ENCODE results near the gene TMEM17. TPM values are rescaled to one million over a fixed set of nuclear protein-coding genes. Genes with fewer than 3 reads are reported as not detected.

TMEM17 gene
- total RNA-seq, 1 experiment from 2014 or later, result 3.2 TPM

GRCh38 chr2:62501794-62502500 is 4.0 kb downstream of the TMEM17 start:
- H3K27ac ChIP-seq (ENCODE audit: low read depth, low read length), result no peak overlapping the region
- H3K27me3 ChIP-seq (ENCODE audit: insufficient read depth, low read length), result no peaks in the 10 kb centered on the region
- H2AFZ ChIP-seq (ENCODE audit: low read depth, low read length, poor library complexity, severe bottlenecking), result peak overlapping the region; percentile 88
- ChIA-PET POLR2A (no interaction called here), RAD21 (ENCODE audit: low non-redundant PET in 1 of 2, low total read pairs in 2 of 2, uncharacterized antibody in 2 of 2, unreplicated experiment in 2 of 2) (no interaction called here), CTCF (no interaction called here)
- TF ChIP-seq JUND (IDR thresholded peaks at IDR 0.05) (no peak), POLR2AphosphoS5 (IDR thresholded peaks at IDR 0.05; ENCODE audit: low read depth, low read length) (no peak), CBX3 (IDR thresholded peaks at IDR 0.05; ENCODE audit: low read depth) (0 out of 2 replicates have a peak, but pooled peaks have one; percentile 15), ZNF274 (IDR thresholded peaks at IDR 0.05; ENCODE audit: low read depth, low read length) (no peak)
- H3K4me3 ChIP-seq (replicated peaks in 1 of 2; ENCODE audit: low read depth in 1 of 2, low read length in 2 of 2), result no peak overlapping the region
- H3K79me2 ChIP-seq (ENCODE audit: insufficient read depth, low read length), result no peaks in the 10 kb centered on the region
- H3K9me3 ChIP-seq (ENCODE audit: control insufficient read depth in 1 of 2, insufficient read depth in 1 of 2, low read depth in 1 of 2, low read length in 2 of 2), result no peaks in the 10 kb centered on the region
- intact Hi-C loops (cut with micrococcal nuclease), result no loop called here
- H3K9ac ChIP-seq (ENCODE audit: low read length), result peak overlapping the region; percentile 9; the same call in 1 of the 2 replicates
- H3K9me2 ChIP-seq (ENCODE audit: insufficient read depth), result no peaks in the 10 kb centered on the region
- peaks cover 0 to 5% of the 10 kb centered on the region in 2 experiments; a peak in 2 of 4 replicates for H3K36me3 ChIP-seq (ENCODE audit: control insufficient read depth in 1 of 2, insufficient read depth in 2 of 2, low read length in 2 of 2)
- ATAC-seq (no peak), DNase-seq (ENCODE audit: low read depth, low spot score) (no peak)
- no peaks in the 10 kb centered on the region for H4K20me1 ChIP-seq (ENCODE audit: insufficient read depth)
- no TSS peak for BruUV-seq (replicated peaks)
- H3K4me1 ChIP-seq (ENCODE audit: control insufficient read depth in 1 of 2, insufficient read depth in 2 of 2, low read length in 2 of 2), result peaks cover 3 to 35% of the 10 kb centered on the region in 2 experiments; a peak in 3 of 4 replicates
- H3K4me2 ChIP-seq (ENCODE audit: low read length), result peak overlapping the region; percentile 27

GRCh38 chr2:62501069-62501468 is 4.9 kb downstream of the TMEM17 start:
- Histone ChIP-seq H3K4me1 (ENCODE audit: control insufficient read depth in 1 of 2, insufficient read depth in 2 of 2, low read length in 2 of 2) (peaks cover 0 to 29% of the 10 kb centered on the region in 2 experiments; a peak in 3 of 4 replicates), H3K36me3 (ENCODE audit: control insufficient read depth in 1 of 2, insufficient read depth in 2 of 2, low read length in 2 of 2) (peaks cover 0 to 5% of the 10 kb centered on the region in 2 experiments; a peak in 2 of 4 replicates), H3K9ac (ENCODE audit: low read length) (no peak overlapping the region), H4K20me1 (ENCODE audit: insufficient read depth) (no peaks in the 10 kb centered on the region), H2AFZ (ENCODE audit: low read depth, low read length, poor library complexity, severe bottlenecking) (peak overlapping the region; percentile 5), H3K4me3 (replicated peaks in 1 of 2; ENCODE audit: low read depth in 1 of 2, low read length in 2 of 2) (no peak overlapping the region), H3K79me2 (ENCODE audit: insufficient read depth, low read length) (no peaks in the 10 kb centered on the region), H3K9me2 (ENCODE audit: insufficient read depth) (no peaks in the 10 kb centered on the region), H3K9me3 (ENCODE audit: control insufficient read depth in 1 of 2, insufficient read depth in 1 of 2, low read depth in 1 of 2, low read length in 2 of 2) (no peaks in the 10 kb centered on the region), H3K4me2 (ENCODE audit: low read length) (no peak overlapping the region; the same call in 1 of the 2 replicates), H3K27me3 (ENCODE audit: insufficient read depth, low read length) (no peaks in the 10 kb centered on the region), H3K27ac (ENCODE audit: low read depth, low read length) (no peak overlapping the region)
- ChIA-PET RAD21 (ENCODE audit: low non-redundant PET in 1 of 2, low total read pairs in 2 of 2, uncharacterized antibody in 2 of 2, unreplicated experiment in 2 of 2) (no interaction called here), POLR2A (no interaction called here), CTCF (no interaction called here)
- no peak for DNase-seq (ENCODE audit: low read depth, low spot score)
- TF ChIP-seq TCF7L2 (IDR thresholded peaks at IDR 0.05; ENCODE audit: borderline replicate concordance, extremely low read depth, insufficient read depth, insufficient read length) (no peak), CEBPB (IDR thresholded peaks at IDR 0.05; ENCODE audit: low read depth) (no peak), ZFX (IDR thresholded peaks at IDR 0.05) (no peak), ZBTB33 (IDR thresholded peaks at IDR 0.05; ENCODE audit: extremely low read depth, insufficient replicate concordance, low read length) (no peak), ELF1 (IDR thresholded peaks at IDR 0.05; ENCODE audit: borderline replicate concordance, low read depth) (no peak), POLR2AphosphoS5 (IDR thresholded peaks at IDR 0.05; ENCODE audit: low read depth, low read length) (no peak), RAD21 (IDR thresholded peaks at IDR 0.05; ENCODE audit: low read depth) (no peak), EZH2phosphoT487 (IDR thresholded peaks at IDR 0.05; ENCODE audit: borderline replicate concordance) (no peak), MAX (IDR thresholded peaks at IDR 0.05) (no peak), POLR2A (IDR thresholded peaks at IDR 0.05; ENCODE audit: borderline replicate concordance, extremely low read depth, insufficient read depth, insufficient read length) (no peak), EZH2 (IDR thresholded peaks at IDR 0.05) (no peak), CTCF (IDR thresholded peaks at IDR 0.05 in 2 of 3, conservative IDR thresholded peaks at IDR 0.05 in 1 of 3; ENCODE audit: borderline replicate concordance in 1 of 3, insufficient read depth in 1 of 3, low read depth in 2 of 3, low read length in 2 of 3) (no peak)
- intact Hi-C loops (cut with micrococcal nuclease), result no loop called here
- no peak for ATAC-seq
- BruUV-seq (replicated peaks), result no TSS peak
